ENCODE measurements around the gene MED16. TPM values are rescaled to one million over a fixed set of nuclear protein-coding genes. Genes with fewer than 3 reads are reported as not detected.

Gene MED16
- total RNA-seq, 1 experiment from 2014 or later: 20.4 TPM

GRCh38 chr19:917323-918151, 24.6 kb upstream of the MED16 start, which contains the start of gene KISS1R:
Gene KISS1R, plus strand, starts transcription at chr19:917333. Its CDS starts 170 bp downstream, at chr19:917503.
- H3K4me3 ChIP-seq: no peak within 1 kb of the TSS
- peaks cover 3% of the 10 kb centered on the region; the same call in 1 of the 2 replicates for H3K27me3 ChIP-seq
- H3K36me3 ChIP-seq: no peaks in the 10 kb centered on the region
- H3K9me3 ChIP-seq: no peaks in the 10 kb centered on the region
- no peak for DNase-seq

- H3K36me3 ChIP-seq: no peaks in the 10 kb centered on the region
- no peak overlapping the region for H3K4me3 ChIP-seq
- no peaks in the 10 kb centered on the region for H3K9me3 ChIP-seq
- no peak for DNase-seq
- peaks cover 3% of the 10 kb centered on the region; the same call in 1 of the 2 replicates for H3K27me3 ChIP-seq
Observed at GRCh38 chr19:916645-917322, 23.8 kb upstream of the MED16 start.

- peak within 1 kb of the TSS; percentile 61 for H3K4me3 ChIP-seq
- DNase-seq: peak; percentile 69
- H3K9me3 ChIP-seq: no peaks in the 10 kb centered on the region
- H3K27me3 ChIP-seq: no peaks in the 10 kb centered on the region
- 0 out of 2 replicates have a peak, but pooled peaks cover 2% of the 10 kb centered on the region for H3K36me3 ChIP-seq
Observed at GRCh38 chr19:913080-913748, 20.2 kb upstream of the MED16 start, which contains the start of gene R3HDM4. Gene R3HDM4, minus strand, starts transcription at chr19:913219. Its CDS starts 62 bp downstream, at chr19:913157.

- peak overlapping the region; percentile 61 for H3K4me3 ChIP-seq
- H3K9me3 ChIP-seq: no peaks in the 10 kb centered on the region
- no peak for DNase-seq
- no peaks in the 10 kb centered on the region for H3K27me3 ChIP-seq
- H3K36me3 ChIP-seq: 0 out of 2 replicates have a peak, but pooled peaks cover 2% of the 10 kb centered on the region
Observed at GRCh38 chr19:912181-913079, 19.4 kb upstream of the MED16 start.

- Histone ChIP-seq H3K9me3 (no peaks in the 10 kb centered on the region), H3K4me3 (no peak overlapping the region), H3K27me3 (no peaks in the 10 kb centered on the region), H3K36me3 (0 out of 2 replicates have a peak, but pooled peaks cover 2% of the 10 kb centered on the region)
- DNase-seq: no peak
Observed at GRCh38 chr19:911197-912033, 18.4 kb upstream of the MED16 start.

- H3K4me3 ChIP-seq: no peak overlapping the region
- 0 out of 2 replicates have a peak, but pooled peaks cover 2% of the 10 kb centered on the region for H3K36me3 ChIP-seq
- DNase-seq: no peak
- H3K27me3 ChIP-seq: no peaks in the 10 kb centered on the region
- H3K9me3 ChIP-seq: no peaks in the 10 kb centered on the region
Observed at GRCh38 chr19:907183-907853, 14.3 kb upstream of the MED16 start.

- no peaks in the 10 kb centered on the region for H3K9me3 ChIP-seq
- H3K36me3 ChIP-seq: 0 out of 2 replicates have a peak, but pooled peaks cover 2% of the 10 kb centered on the region
- DNase-seq: no peak
- no peak overlapping the region for H3K4me3 ChIP-seq
- no peaks in the 10 kb centered on the region for H3K27me3 ChIP-seq
Observed at GRCh38 chr19:906480-906879, 13.5 kb upstream of the MED16 start.

GRCh38 chr19:904545-904944, 11.6 kb upstream of the MED16 start:
- no peak for DNase-seq
- H3K9me3 ChIP-seq: no peaks in the 10 kb centered on the region
- H3K4me3 ChIP-seq: no peak overlapping the region
- no peaks in the 10 kb centered on the region for H3K27me3 ChIP-seq
- H3K36me3 ChIP-seq: no peaks in the 10 kb centered on the region

GRCh38 chr19:903266-903797, 10.3 kb upstream of the MED16 start:
- H3K9me3 ChIP-seq: no peaks in the 10 kb centered on the region
- H3K36me3 ChIP-seq: no peaks in the 10 kb centered on the region
- H3K27me3 ChIP-seq: no peaks in the 10 kb centered on the region
- DNase-seq: no peak
- no peak overlapping the region for H3K4me3 ChIP-seq

GRCh38 chr19:902446-903226, 9.6 kb upstream of the MED16 start:
- H3K27me3 ChIP-seq: no peaks in the 10 kb centered on the region
- H3K4me3 ChIP-seq: no peak overlapping the region
- DNase-seq: peak; percentile 64

GRCh38 chr19:902093-902370, 9.0 kb upstream of the MED16 start:
- DNase-seq: no peak
- H3K9me3 ChIP-seq: no peaks in the 10 kb centered on the region

More at GRCh38 chr19:902446-903226, 9.6 kb upstream of the MED16 start:
- no peaks in the 10 kb centered on the region for H3K36me3 ChIP-seq
- no peaks in the 10 kb centered on the region for H3K9me3 ChIP-seq

GRCh38 chr19:901216-902092, 8.5 kb upstream of the MED16 start:
- Histone ChIP-seq H3K4me3 (no peak overlapping the region), H3K9me3 (no peaks in the 10 kb centered on the region), H3K27me3 (no peaks in the 10 kb centered on the region), H3K36me3 (no peaks in the 10 kb centered on the region)
- no peak for DNase-seq

More at GRCh38 chr19:902093-902370, 9.0 kb upstream of the MED16 start:
- Histone ChIP-seq H3K4me3 (no peak overlapping the region), H3K36me3 (no peaks in the 10 kb centered on the region), H3K27me3 (no peaks in the 10 kb centered on the region)

Data from MG63 (cell line).